DND-41 (cell line): ENCODE measurements around the gene TIMMDC1.

Experiments used
- ATAC-seq: fragments of 200-7000 bp; cut with Tn5 transposase; 3 replicates; pipeline ENCODE4 v1.9.1; 2021; ENCODE audit warnings: low read depth; ENCODE audit not compliant: insufficient read depth
- DNase-seq: peaks from one replicate; pipeline ENCODE4 v3.0.0-alpha.2; 2020
- H2AFZ ChIP-seq: 2 replicates; pipeline ENCODE4 v1.6.0; 2012; ENCODE audit warnings: low read depth, low read length
- H3K27ac ChIP-seq: 2 replicates; pipeline ENCODE4 v1.5.1; 2012; ENCODE audit warnings: low read length, inconsistent platforms
- H3K27me3 ChIP-seq: fragments of 200-600 bp; sonication (generic); 2 replicates; pipeline ENCODE4 v1.6.0; 2012; ENCODE audit warnings: low read length, mild to moderate bottlenecking, inconsistent platforms; ENCODE audit not compliant: insufficient read depth, poor library complexity
- H3K36me3 ChIP-seq: 2 replicates; pipeline ENCODE4 v1.5.1; 2012; ENCODE audit warnings: low read length, inconsistent platforms; ENCODE audit not compliant: insufficient read depth
- H3K4me1 ChIP-seq: 2 replicates; pipeline ENCODE4 v1.5.1; 2012; ENCODE audit warnings: mild to moderate bottlenecking, low read length; ENCODE audit not compliant: insufficient read depth
- H3K4me2 ChIP-seq: 2 replicates; pipeline ENCODE4 v1.6.0; 2012; ENCODE audit warnings: mild to moderate bottlenecking, moderate library complexity, low read length, inconsistent platforms; ENCODE audit not compliant: insufficient read depth
- H3K4me3 ChIP-seq, 2 experiments: fragments of 200-600 bp in 1 of 2; shearing (Covaris generic) in 1 of 2; 2 replicates each; pipeline ENCODE4 v1.5.1; 2012 to 2016; ENCODE audit warnings: inconsistent platforms in 2 of 2, low read length in 2 of 2, mild to moderate bottlenecking in 2 of 2, low read depth in 1 of 2, moderate library complexity in 1 of 2
- H3K79me2 ChIP-seq: 2 replicates; pipeline ENCODE4 v1.6.0; 2012; ENCODE audit warnings: low read length, inconsistent platforms; ENCODE audit not compliant: insufficient read depth
- H3K9ac ChIP-seq: 2 replicates; pipeline ENCODE4 v1.6.0; 2012; ENCODE audit warnings: low read depth, mild to moderate bottlenecking, inconsistent platforms, low read length, moderate library complexity
- H3K9me3 ChIP-seq: 2 replicates; pipeline ENCODE4 v1.5.1; 2012; ENCODE audit warnings: low read length, moderate library complexity, mild to moderate bottlenecking, inconsistent platforms; ENCODE audit not compliant: insufficient read depth, severe bottlenecking
- H4K20me1 ChIP-seq: 2 replicates; pipeline ENCODE4 v1.6.0; 2012; ENCODE audit warnings: low read length; ENCODE audit not compliant: insufficient read depth
- EZH2 ChIP-seq: IDR thresholded peaks from 3 replicates; pipeline ENCODE4 v1.6.1; 2012; ENCODE audit warnings: borderline replicate concordance, low read depth, mild to moderate bottlenecking, moderate library complexity, low read length, inconsistent platforms; ENCODE audit not compliant: severe bottlenecking
- TF ChIP-seq, protein P1 (sequence below): IDR thresholded peaks from 2 replicates; pipeline ENCODE4 v1.5.1; 2012; ENCODE audit warnings: borderline replicate concordance, low read length, moderate library complexity, mild to moderate bottlenecking; ENCODE audit not compliant: poor library complexity, severe bottlenecking; ENCODE audit errors: extremely low read depth

The TIMMDC1 gene

GRCh38 chr3:119555929-119556328 lies 57.6 kb downstream of the TIMMDC1 start:
- Histone ChIP-seq H4K20me1 (no peaks in the 10 kb centered on the region), H2AFZ (no peak overlapping the region), H3K27ac (no peak overlapping the region), H3K4me1 (no peaks in the 10 kb centered on the region), H3K9ac (no peak overlapping the region), H3K4me2 (no peak overlapping the region), H3K9me3 (no peaks in the 10 kb centered on the region), H3K27me3 (peaks cover 5% of the 10 kb centered on the region), H3K36me3 (no peaks in the 10 kb centered on the region), H3K79me2 (no peaks in the 10 kb centered on the region), H3K4me3 (no peak overlapping the region)
- no peak for ATAC-seq
- DNase-seq = no peak
- TF ChIP-seq, protein P1, sequence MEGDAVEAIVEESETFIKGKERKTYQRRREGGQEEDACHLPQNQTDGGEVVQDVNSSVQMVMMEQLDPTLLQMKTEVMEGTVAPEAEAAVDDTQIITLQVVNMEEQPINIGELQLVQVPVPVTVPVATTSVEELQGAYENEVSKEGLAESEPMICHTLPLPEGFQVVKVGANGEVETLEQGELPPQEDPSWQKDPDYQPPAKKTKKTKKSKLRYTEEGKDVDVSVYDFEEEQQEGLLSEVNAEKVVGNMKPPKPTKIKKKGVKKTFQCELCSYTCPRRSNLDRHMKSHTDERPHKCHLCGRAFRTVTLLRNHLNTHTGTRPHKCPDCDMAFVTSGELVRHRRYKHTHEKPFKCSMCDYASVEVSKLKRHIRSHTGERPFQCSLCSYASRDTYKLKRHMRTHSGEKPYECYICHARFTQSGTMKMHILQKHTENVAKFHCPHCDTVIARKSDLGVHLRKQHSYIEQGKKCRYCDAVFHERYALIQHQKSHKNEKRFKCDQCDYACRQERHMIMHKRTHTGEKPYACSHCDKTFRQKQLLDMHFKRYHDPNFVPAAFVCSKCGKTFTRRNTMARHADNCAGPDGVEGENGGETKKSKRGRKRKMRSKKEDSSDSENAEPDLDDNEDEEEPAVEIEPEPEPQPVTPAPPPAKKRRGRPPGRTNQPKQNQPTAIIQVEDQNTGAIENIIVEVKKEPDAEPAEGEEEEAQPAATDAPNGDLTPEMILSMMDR = no peak
- TF ChIP-seq EZH2 = no peak

GRCh38 chr3:119557192-119557876 lies 59.0 kb downstream of the TIMMDC1 start:
- H2AFZ ChIP-seq = no peak overlapping the region
- no peak overlapping the region for H3K27ac ChIP-seq
- no peak overlapping the region for H3K9ac ChIP-seq
- no peaks in the 10 kb centered on the region for H3K4me1 ChIP-seq
- H3K27me3 ChIP-seq = peaks cover 5% of the 10 kb centered on the region
- H4K20me1 ChIP-seq = no peaks in the 10 kb centered on the region
- no peaks in the 10 kb centered on the region for H3K9me3 ChIP-seq
- DNase-seq (no peak), ATAC-seq (no peak)
- no peaks in the 10 kb centered on the region for H3K36me3 ChIP-seq
- H3K79me2 ChIP-seq = no peaks in the 10 kb centered on the region
- TF ChIP-seq, protein P1 = no peak
- TF ChIP-seq EZH2 = no peak
- no peak overlapping the region for H3K4me2 ChIP-seq
- H3K4me3 ChIP-seq = no peak overlapping the region

DNA sequence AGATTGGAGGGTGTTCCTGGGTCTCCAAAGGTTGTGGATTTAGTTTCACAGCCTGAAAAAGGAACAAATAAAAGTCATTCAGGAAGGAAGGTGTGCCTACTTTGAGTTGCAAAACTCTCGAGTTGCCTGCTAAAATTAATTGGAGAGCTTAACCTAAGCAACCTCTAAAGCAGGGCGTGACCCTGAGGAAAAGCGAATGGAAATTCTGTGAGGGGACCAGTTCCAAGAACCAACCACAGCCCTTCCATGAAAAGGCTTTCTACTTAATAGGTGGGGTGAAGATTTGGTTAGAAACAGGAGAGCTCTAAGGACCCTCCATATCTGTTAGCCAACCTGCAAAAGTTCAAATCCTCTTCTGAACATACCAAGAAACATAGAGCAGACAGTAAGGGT lies 59.5 kb downstream of the TIMMDC1 start:
- DNase-seq (peak; percentile 5), ATAC-seq (no peak)
- Histone ChIP-seq H3K27ac (no peak overlapping the region), H4K20me1 (no peaks in the 10 kb centered on the region), H3K9me3 (no peaks in the 10 kb centered on the region), H3K27me3 (peaks cover 5% of the 10 kb centered on the region), H3K4me2 (no peak overlapping the region), H3K9ac (no peak overlapping the region), H3K36me3 (no peaks in the 10 kb centered on the region), H3K4me3 (no peak overlapping the region), H3K79me2 (no peaks in the 10 kb centered on the region), H2AFZ (no peak overlapping the region), H3K4me1 (no peaks in the 10 kb centered on the region)
- TF ChIP-seq EZH2 = no peak
- TF ChIP-seq, protein P1 = no peak
